ENCODE measurements around the gene AMPD1. TPM values are rescaled to one million over a fixed set of nuclear protein-coding genes. Genes with fewer than 3 reads are reported as not detected.
A peak's percentile ranks its signal among the peaks of the same experiment; 100 is the strongest.

Gene AMPD1
- total RNA-seq, 3 donors from 2014 or later: 0.44 to 2.0 (median 0.63) TPM

DNA sequence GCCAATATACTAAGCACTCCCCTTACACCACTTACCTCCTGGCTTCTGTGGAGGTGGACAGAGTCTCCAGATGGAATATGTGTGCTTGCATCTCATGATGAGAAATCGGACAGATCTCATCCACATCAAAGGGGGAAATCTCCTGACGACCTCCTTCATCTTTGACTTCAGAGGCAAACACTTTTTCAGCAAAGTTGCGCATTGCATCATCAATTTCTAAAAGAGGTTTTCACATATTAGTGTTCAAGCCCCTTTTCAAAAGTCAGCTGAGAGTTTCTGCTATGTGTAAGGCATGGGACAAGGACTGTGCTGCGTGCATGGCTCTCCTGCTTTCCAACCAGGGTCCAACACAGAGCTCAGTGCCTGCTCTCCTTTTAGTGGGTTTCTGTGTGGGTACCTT is 6.8 kb downstream of the AMPD1 start:
- Histone ChIP-seq H3K4me3 (no peak overlapping the region), H3K9me3 (no peaks in the 10 kb centered on the region), H3K36me3 (ENCODE audit: low read depth) (no peaks in the 10 kb centered on the region), H3K4me1 (ENCODE audit: low read depth) (no peaks in the 10 kb centered on the region)
- no peak for DNase-seq
- ATAC-seq: no peak
- intact Hi-C loops (cut with DNase I, micrococcal nuclease): no loop called here
- TF ChIP-seq, protein P1, sequence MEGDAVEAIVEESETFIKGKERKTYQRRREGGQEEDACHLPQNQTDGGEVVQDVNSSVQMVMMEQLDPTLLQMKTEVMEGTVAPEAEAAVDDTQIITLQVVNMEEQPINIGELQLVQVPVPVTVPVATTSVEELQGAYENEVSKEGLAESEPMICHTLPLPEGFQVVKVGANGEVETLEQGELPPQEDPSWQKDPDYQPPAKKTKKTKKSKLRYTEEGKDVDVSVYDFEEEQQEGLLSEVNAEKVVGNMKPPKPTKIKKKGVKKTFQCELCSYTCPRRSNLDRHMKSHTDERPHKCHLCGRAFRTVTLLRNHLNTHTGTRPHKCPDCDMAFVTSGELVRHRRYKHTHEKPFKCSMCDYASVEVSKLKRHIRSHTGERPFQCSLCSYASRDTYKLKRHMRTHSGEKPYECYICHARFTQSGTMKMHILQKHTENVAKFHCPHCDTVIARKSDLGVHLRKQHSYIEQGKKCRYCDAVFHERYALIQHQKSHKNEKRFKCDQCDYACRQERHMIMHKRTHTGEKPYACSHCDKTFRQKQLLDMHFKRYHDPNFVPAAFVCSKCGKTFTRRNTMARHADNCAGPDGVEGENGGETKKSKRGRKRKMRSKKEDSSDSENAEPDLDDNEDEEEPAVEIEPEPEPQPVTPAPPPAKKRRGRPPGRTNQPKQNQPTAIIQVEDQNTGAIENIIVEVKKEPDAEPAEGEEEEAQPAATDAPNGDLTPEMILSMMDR (IDR thresholded peaks at IDR 0.05): no peak

DNA sequence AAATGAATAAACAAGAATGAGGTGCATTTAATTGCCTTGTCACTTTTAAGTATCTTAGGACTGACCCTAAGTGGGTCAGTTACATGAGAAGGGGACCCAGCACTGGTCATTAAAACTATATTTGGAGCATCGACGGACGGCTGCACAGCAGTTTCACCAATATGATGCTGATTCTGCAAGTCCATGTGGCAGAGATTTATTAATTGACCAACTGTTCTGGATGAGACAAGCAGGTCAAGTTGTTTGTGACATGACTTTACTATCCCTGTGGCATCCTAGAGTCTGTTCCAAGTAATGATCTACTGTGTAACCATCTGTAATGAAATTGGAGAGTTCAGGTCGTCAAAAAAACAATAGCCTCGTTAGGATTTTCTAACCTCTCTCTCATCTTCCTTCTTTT is 9.5 kb downstream of the AMPD1 start:
- H3K4me1 ChIP-seq (ENCODE audit: low read depth): no peaks in the 10 kb centered on the region
- no peak for DNase-seq
- intact Hi-C loops (cut with DNase I, micrococcal nuclease): no loop called here
- no peak overlapping the region for H3K4me3 ChIP-seq
- TF ChIP-seq, protein P1 (IDR thresholded peaks at IDR 0.05): no peak
- no peaks in the 10 kb centered on the region for H3K36me3 ChIP-seq (ENCODE audit: low read depth)
- H3K9me3 ChIP-seq: no peaks in the 10 kb centered on the region
- no peak for ATAC-seq

DNA sequence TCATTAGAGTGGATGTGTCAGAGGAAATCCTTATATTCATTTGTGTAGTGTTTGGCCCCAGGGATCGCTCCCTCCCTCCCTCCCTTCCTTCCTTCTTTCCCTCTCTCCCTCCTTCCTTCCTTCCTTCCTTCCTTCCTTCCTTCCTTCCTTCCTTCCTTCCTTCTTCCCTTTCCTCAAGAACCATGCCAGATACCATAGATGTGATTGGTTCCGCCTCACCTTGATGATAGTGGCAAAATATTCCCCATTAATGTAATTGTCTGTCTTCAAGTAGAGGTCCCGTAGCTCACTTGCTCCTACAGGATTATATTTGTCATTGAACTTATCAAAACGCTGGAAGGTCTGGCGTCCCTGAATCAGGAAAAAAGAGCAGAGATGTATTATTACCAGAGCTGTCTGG is 17.7 kb downstream of the AMPD1 start:
- TF ChIP-seq, protein P1 (IDR thresholded peaks at IDR 0.05): no peak
- no peaks in the 10 kb centered on the region for H3K36me3 ChIP-seq (ENCODE audit: low read depth)
- H3K4me1 ChIP-seq (ENCODE audit: low read depth): no peaks in the 10 kb centered on the region
- intact Hi-C loops (cut with DNase I, micrococcal nuclease): no loop called here
- H3K4me3 ChIP-seq: no peak overlapping the region
- H3K9me3 ChIP-seq: no peaks in the 10 kb centered on the region
- no peak for ATAC-seq
- DNase-seq: no peak

DNA sequence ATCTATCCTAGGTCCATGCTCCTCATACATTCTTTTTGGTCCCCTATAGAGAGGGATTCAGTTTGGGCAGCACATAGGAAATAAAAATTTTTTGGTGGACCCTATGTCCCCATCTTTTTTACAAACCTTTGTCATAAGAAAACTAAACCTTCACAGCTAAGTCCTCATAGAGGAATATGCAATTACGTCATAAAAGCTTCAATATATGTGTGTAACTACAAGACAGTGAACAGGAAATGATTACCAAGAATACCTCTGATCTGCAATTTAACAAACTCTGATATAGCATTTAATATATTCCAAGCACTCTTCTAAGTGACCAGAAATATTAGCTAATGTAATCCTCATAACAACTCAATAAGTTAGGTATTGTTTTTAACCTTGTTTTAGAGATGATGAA is 19.2 kb downstream of the AMPD1 start:
- intact Hi-C loops (cut with DNase I, micrococcal nuclease): no loop called here
- ATAC-seq (no peak), DNase-seq (no peak)
- Histone ChIP-seq H3K4me1 (ENCODE audit: low read depth) (no peaks in the 10 kb centered on the region), H3K4me3 (no peak overlapping the region), H3K36me3 (ENCODE audit: low read depth) (no peaks in the 10 kb centered on the region), H3K9me3 (no peaks in the 10 kb centered on the region)
- TF ChIP-seq, protein P1 (IDR thresholded peaks at IDR 0.05): no peak

DNA sequence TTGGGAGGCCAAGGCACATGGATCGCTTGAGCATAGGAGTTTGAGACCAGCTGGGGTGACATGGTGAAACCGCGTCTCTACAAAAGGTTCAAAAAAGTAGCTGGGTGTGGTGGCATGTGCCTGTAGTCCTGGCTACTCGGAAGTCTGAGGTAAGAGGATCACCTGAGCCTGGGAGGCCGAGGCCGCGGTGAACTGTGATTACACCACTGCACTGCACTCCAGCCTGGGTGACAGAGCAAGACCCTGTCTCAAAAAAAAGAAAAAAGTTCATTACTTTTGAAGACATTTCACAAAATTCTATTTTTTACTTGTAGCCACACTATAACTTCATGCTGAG is 23.4 kb downstream of the AMPD1 start:
- TF ChIP-seq, protein P1 (IDR thresholded peaks at IDR 0.05): no peak
- DNase-seq: peak in 1 of 3 donors; percentile 27
- Histone ChIP-seq H3K36me3 (ENCODE audit: low read depth) (no peaks in the 10 kb centered on the region), H3K4me3 (no peak overlapping the region), H3K4me1 (ENCODE audit: low read depth) (peaks cover 8% of the 10 kb centered on the region), H3K9me3 (no peaks in the 10 kb centered on the region)
- no peak for ATAC-seq
- intact Hi-C loops (cut with DNase I, micrococcal nuclease): no loop called here
